Jurkat, Clone E6-1 (cell line): Measurements from ENCODE around the gene PLD6.
"Not testable (repeated sequence)": the region's sequence is repeated elsewhere in the genome, so short reads cannot be mapped to it uniquely, and the experiment has no call there.

Source experiments
- DNase-seq: peaks from one replicate; pipeline ENCODE4 v3.0.0-alpha.2; 2011; ENCODE audit warnings: low read depth, low spot score
- H3K4me3 ChIP-seq: 2 replicates; pipeline ENCODE4 v1.5.1; 2011; ENCODE audit warnings: mild to moderate bottlenecking, low read length, control low read depth, moderate library complexity

The PLD6 gene

GRCh38 chr17:17165666-17166308 lies 40.3 kb downstream of the PLD6 start:
- H3K4me3 ChIP-seq, result no peak overlapping the region
- no peak for DNase-seq

GRCh38 chr17:17164676-17165075 lies 41.5 kb downstream of the PLD6 start:
- no peak for DNase-seq
- H3K4me3 ChIP-seq, result no peak overlapping the region

- DNase-seq, result no peak
- H3K4me3 ChIP-seq, result no peak overlapping the region
Measured at GRCh38 chr17:17164156-17164555, 42.0 kb downstream of the PLD6 start.

DNA sequence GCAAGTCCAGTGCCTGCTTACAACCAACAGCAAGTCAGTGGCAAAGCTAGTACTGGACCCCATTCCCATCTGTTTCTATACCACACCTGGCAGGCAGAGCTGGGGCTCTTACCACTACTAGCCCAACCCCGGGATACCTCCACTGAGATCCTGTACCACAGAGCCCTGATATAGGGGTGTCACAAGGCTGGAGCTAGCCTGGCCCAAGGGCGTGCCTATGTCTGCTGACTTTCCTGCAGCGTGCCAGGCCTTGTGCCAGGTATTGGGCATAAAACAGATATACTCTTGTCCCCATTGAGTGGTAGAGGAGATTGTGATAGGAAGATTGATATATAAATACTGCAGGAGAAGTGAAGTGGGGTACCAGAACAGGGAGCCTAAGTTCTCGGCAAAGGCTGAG lies 44.4 kb downstream of the PLD6 start:
- DNase-seq, result no peak
- H3K4me3 ChIP-seq, result no peak overlapping the region

DNA sequence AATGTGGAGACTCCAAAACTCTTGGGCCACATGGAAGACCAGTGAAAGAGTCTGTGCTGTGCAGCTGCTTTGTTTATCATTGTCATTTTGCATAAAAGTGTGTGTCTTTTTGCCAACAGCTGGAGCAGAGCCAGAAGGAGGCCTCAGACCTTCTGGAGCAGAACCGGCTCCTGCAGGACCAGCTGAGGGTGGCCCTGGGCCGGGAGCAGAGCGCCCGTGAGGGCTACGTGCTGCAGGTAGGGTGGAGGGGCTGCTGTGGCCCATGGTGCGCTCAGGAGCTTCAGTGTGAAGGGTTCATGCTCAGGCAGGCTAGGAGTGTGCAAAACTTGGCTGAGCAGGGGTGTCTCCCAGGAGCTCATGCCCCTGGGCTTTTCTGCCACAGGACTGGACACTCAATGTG lies 45.0 kb downstream of the PLD6 start:
- H3K4me3 ChIP-seq, result no peak overlapping the region
- DNase-seq, result no peak

GRCh38 chr17:17159571-17159970 lies 46.6 kb downstream of the PLD6 start:
- DNase-seq, result no peak
- H3K4me3 ChIP-seq, result no peak overlapping the region

DNA sequence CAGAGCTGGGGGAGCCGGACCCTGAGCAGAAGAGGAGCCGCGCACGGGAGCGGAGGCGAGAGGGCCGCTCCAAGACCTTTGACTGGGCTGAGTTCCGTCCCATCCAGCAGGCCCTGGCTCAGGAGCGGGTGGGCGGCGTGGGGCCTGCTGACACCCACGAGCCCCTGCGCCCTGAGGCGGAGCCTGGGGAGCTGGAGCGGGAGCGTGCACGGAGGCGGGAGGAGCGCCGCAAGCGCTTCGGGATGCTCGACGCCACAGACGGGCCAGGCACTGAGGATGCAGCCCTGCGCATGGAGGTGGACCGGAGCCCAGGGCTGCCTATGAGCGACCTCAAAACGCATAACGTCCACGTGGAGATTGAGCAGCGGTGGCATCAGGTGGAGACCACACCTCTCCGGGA lies 47.6 kb downstream of the PLD6 start:
- DNase-seq, result not testable (repeated sequence)

DNA sequence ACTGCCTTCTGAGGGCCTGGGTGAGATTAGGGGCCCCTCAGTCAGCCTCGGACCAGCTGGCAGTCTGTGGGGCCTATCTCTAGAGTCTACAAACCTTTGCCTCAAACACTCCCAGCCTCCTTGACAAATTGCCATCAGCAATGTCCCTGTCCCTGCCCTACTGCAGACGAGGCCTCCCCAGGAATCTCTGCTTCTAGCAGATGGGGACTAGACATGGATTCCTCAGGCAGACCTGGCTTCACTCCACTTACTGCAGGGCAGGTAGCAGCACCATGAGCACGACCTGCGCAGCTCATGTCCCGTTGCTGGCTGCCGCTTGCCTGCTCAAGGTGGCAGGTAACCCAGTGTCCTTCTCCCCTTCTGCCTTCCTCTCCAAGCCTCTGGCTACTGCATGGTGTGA lies 49.1 kb downstream of the PLD6 start:
- H3K4me3 ChIP-seq, result no peak overlapping the region

More for the DNA sequence above, 47.6 kb downstream of the PLD6 start:
- H3K4me3 ChIP-seq, result not testable (repeated sequence)

DNA sequence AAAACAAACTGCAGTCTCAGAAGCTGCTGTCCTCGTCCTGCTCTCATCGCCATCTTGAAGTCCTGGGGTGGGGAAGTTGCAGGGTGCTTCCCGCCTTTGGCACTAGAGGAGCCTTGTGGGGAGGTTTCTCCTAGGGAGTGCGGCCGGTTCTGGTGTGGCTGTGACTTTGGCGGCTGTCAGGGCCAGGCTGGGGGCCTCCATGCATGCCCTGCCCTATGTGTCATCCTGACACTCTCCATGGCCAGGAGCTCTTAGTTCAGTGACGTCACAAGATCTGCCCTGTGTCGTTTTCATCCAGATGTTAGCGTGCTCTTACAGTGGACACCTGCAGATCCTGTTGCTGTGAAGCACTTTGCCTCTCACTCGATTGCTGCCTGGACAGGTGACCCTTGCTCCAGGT lies 49.6 kb downstream of the PLD6 start:
- no peak overlapping the region for H3K4me3 ChIP-seq
- no peak for DNase-seq

More for the DNA sequence above, 49.1 kb downstream of the PLD6 start:
- no peak for DNase-seq

- DNase-seq, result no peak
- H3K4me3 ChIP-seq, result no peak overlapping the region
Measured at GRCh38 chr17:17156107-17156506, 50.0 kb downstream of the PLD6 start.

DNA sequence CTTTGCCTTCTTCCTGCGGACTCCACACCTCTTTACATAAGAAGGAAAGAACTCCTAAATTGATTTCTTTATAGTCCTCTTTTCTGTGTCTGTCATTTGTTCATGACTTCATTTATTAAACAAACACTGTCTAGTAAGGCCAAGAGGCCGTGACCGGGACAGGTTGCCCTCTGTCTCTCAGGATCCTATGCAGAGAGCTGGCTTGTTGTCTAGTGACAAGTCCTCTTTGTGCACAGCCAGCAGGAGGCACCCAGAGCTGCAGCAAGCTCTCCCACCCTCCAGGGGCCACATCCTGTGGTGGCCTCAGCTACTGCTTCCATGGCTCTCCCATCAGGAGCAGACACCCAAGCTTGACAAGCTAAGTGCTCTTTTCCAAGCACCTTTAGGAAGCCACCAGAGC lies 50.6 kb downstream of the PLD6 start:
- peak; percentile 7 for DNase-seq
- H3K4me3 ChIP-seq, result no peak overlapping the region

- no peak overlapping the region for H3K4me3 ChIP-seq
- DNase-seq, result no peak
Measured at GRCh38 chr17:17154981-17155380, 51.2 kb downstream of the PLD6 start.

DNA sequence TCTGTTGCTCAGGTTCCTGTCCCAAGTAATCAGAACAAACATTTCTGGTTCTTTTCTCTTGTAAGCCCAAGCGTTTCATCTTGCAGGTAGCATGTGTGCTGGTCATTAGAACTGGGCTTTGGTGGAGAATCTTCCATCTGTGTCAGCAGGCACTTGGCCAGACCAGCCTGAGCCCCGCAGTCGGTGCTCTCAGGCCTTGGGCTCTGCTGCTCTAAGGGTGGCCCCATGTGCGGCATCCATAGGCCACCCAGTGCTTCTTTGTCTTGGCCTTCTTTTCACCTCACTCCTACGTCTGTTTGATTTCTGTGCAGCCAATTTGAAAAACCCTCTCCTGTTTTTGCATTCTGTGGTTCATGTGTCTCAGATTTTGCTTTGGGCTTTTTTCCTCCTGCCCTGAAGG lies 51.6 kb downstream of the PLD6 start:
- no peak overlapping the region for H3K4me3 ChIP-seq

DNA sequence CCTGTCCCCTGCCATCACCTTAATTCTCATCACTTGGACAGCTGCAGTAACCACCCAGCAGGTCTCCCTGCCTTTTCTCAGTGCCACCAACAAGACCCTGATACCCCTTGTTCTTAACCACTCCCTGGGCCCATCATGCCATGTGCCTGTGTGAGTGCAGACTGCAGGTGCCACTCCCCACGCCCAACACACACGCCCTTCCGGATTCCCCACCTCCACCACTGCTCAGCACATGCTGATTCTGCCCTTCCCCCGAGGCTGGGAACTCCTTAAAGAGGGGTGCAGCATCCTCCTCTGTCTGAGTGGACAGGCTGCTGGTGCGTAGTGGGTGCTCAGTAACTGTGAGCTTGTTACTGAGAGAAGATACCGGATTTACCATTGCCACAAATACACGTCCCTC lies 52.4 kb downstream of the PLD6 start:
- H3K4me3 ChIP-seq, result no peak overlapping the region
- no peak for DNase-seq

More for the DNA sequence above, 51.6 kb downstream of the PLD6 start:
- DNase-seq, result no peak

DNA sequence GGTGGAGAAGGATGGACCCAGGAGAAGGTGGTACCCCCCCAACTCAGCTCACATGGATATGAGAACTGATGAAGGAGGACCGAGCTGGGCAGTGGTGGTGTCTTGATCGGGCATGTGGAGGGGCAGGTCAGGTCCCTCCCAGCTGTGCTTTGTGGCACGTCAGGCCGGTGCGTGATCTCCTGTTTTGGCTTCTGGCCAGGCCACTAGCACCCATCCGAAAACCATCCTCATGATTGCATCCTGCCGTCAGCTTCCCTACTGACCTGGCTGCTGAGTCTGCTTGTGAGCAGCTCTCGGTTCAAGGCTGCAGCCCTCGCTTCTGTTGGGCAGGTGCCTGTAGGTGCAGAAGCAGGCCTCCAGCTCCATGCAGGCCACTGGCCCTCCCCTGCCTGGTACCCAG lies 53.1 kb downstream of the PLD6 start:
- DNase-seq, result no peak
- no peak overlapping the region for H3K4me3 ChIP-seq

DNA sequence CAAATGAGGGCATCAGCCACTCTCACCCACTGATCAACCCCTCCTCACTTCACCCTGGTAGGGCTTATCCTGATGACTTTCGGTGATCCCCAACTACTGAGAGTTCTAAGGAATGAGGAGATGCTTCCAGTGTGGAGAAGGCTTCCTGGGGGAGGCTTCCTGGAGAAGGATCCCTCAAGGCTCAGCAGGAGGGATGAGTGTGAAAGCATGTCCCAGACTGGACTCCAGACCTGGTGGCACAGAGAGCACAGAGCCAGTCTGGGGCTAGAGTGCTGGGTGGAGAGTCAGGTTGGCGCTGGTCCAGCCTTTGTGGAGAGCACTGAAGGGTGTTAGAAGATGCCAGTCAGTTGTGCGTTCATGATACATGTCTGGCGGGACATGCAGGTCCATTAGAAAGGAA lies 53.7 kb downstream of the PLD6 start:
- DNase-seq, result no peak
- H3K4me3 ChIP-seq, result no peak overlapping the region

- no peak for DNase-seq
- H3K4me3 ChIP-seq, result no peak overlapping the region
Measured at GRCh38 chr17:17151962-17152361, 54.2 kb downstream of the PLD6 start.

DNA sequence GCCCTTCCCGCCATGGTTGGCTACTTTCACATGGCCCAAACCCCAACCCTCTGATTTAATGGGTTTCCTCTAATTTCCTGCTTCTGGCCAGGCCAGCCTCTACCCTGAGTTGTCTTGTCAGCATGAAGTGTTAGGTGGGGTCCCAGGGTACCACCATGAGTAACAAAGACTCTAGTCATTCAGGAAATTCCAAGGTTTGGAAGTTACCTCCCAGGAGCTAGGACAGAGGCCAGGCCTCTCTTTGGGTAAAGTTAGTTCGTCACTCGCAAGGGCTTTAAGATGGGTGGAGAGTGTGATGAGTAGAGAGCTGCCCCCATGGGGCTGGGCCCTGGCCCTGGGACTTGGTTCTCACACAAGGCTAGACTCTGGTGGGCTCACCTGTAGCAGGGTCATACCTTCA lies 54.6 kb downstream of the PLD6 start:
- no peak overlapping the region for H3K4me3 ChIP-seq
- DNase-seq, result no peak

DNA sequence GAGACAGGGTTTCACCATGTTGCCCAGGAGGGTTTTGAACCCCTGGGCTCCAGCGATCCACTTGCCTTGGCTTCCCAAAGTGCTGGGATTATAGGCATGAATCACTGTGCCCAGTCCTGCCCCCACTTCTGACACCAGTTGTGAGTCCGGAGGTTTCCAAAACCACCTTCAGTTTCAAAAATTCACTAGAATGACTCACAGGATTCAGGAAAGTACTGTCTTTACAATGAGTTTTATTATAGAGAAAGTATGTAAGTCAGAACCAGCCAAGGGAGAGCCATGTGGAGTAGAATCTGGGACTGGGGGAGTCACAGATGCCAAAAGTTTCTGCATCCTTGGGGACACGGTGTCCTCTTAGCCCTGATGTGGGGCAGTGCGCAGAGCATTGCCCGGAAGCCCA lies 55.1 kb downstream of the PLD6 start:
- DNase-seq, result no peak
- no peak overlapping the region for H3K4me3 ChIP-seq
